ENCODE data around the gene CASQ2. TPM values are rescaled to one million over a fixed set of nuclear protein-coding genes. Genes with fewer than 3 reads are reported as not detected.

The CASQ2 gene
- total RNA-seq, 1 experiment from 2014 or later: not detected

- BruUV-seq (replicated peaks): no TSS peak
- Histone ChIP-seq H3K4me3 (replicated peaks in 1 of 2; ENCODE audit: low read depth in 1 of 2, low read length in 2 of 2) (no peak overlapping the region), H3K36me3 (ENCODE audit: control insufficient read depth in 1 of 2, insufficient read depth in 2 of 2, low read length in 2 of 2) (peaks cover 9 to 10% of the 10 kb centered on the region in 2 experiments; a peak in 3 of 4 replicates), H3K79me2 (ENCODE audit: insufficient read depth, low read length) (no peaks in the 10 kb centered on the region), H3K9me3 (ENCODE audit: control insufficient read depth in 1 of 2, insufficient read depth in 1 of 2, low read depth in 1 of 2, low read length in 2 of 2) (no peaks in the 10 kb centered on the region), H3K27ac (ENCODE audit: low read depth, low read length) (no peak overlapping the region), H3K4me2 (ENCODE audit: low read length) (no peak overlapping the region), H4K20me1 (ENCODE audit: insufficient read depth) (no peaks in the 10 kb centered on the region), H3K9me2 (ENCODE audit: insufficient read depth) (no peaks in the 10 kb centered on the region), H3K27me3 (ENCODE audit: insufficient read depth, low read length) (no peaks in the 10 kb centered on the region), H3K4me1 (ENCODE audit: control insufficient read depth in 1 of 2, insufficient read depth in 2 of 2, low read length in 2 of 2) (no peaks in the 10 kb centered on the region), H2AFZ (ENCODE audit: low read depth, low read length, poor library complexity, severe bottlenecking) (no peak overlapping the region), H3K9ac (ENCODE audit: low read length) (no peak overlapping the region)
- ChIA-PET RAD21 (ENCODE audit: low non-redundant PET in 1 of 2, low total read pairs in 2 of 2, uncharacterized antibody in 2 of 2, unreplicated experiment in 2 of 2) (no interaction called here), CTCF (no interaction called here), POLR2A (no interaction called here)
- DNase-seq (ENCODE audit: low read depth, low spot score): no peak
- intact Hi-C loops (cut with micrococcal nuclease): no loop called here
- no peak for ATAC-seq
- no peak for TF ChIP-seq SIN3A (IDR thresholded peaks at IDR 0.05; ENCODE audit: low read depth)
- no peak for TF ChIP-seq MAX (IDR thresholded peaks at IDR 0.05)
- no peak for TF ChIP-seq ZFX (IDR thresholded peaks at IDR 0.05)
- TF ChIP-seq EZH2 (IDR thresholded peaks at IDR 0.05): no peak
- no peak for TF ChIP-seq REST (IDR thresholded peaks at IDR 0.05; ENCODE audit: low read depth)
- TF ChIP-seq POLR2A (IDR thresholded peaks at IDR 0.05; ENCODE audit: borderline replicate concordance, extremely low read depth, insufficient read depth, insufficient read length): no peak
- TF ChIP-seq EZH2phosphoT487 (IDR thresholded peaks at IDR 0.05; ENCODE audit: borderline replicate concordance): no peak
- TF ChIP-seq FOSL1 (IDR thresholded peaks at IDR 0.05; ENCODE audit: low read depth): no peak
- TF ChIP-seq ZBTB33 (IDR thresholded peaks at IDR 0.05; ENCODE audit: extremely low read depth, insufficient replicate concordance, low read length): no peak
- no peak for TF ChIP-seq TCF7L2 (IDR thresholded peaks at IDR 0.05; ENCODE audit: borderline replicate concordance, extremely low read depth, insufficient read depth, insufficient read length)
- TF ChIP-seq CTCF (IDR thresholded peaks at IDR 0.05 in 2 of 3, conservative IDR thresholded peaks at IDR 0.05 in 1 of 3; ENCODE audit: borderline replicate concordance in 1 of 3, insufficient read depth in 1 of 3, low read depth in 2 of 3, low read length in 2 of 3): no peak
- TF ChIP-seq CEBPB (IDR thresholded peaks at IDR 0.05; ENCODE audit: low read depth): no peak
- no peak for TF ChIP-seq SRF (IDR thresholded peaks at IDR 0.05; ENCODE audit: low read depth)
- TF ChIP-seq ELF1 (IDR thresholded peaks at IDR 0.05; ENCODE audit: borderline replicate concordance, low read depth): no peak
- TF ChIP-seq JUND (IDR thresholded peaks at IDR 0.05): no peak
Observed at GRCh38 chr1:115694805-115695204, 73.7 kb downstream of the CASQ2 start.
